ENCODE measurements around the gene KANK2. TPM values are rescaled to one million over a fixed set of nuclear protein-coding genes. Genes with fewer than 3 reads are reported as not detected.

The KANK2 gene
- total RNA-seq, 1 experiment from 2014 or later, result 0.19 TPM

DNA sequence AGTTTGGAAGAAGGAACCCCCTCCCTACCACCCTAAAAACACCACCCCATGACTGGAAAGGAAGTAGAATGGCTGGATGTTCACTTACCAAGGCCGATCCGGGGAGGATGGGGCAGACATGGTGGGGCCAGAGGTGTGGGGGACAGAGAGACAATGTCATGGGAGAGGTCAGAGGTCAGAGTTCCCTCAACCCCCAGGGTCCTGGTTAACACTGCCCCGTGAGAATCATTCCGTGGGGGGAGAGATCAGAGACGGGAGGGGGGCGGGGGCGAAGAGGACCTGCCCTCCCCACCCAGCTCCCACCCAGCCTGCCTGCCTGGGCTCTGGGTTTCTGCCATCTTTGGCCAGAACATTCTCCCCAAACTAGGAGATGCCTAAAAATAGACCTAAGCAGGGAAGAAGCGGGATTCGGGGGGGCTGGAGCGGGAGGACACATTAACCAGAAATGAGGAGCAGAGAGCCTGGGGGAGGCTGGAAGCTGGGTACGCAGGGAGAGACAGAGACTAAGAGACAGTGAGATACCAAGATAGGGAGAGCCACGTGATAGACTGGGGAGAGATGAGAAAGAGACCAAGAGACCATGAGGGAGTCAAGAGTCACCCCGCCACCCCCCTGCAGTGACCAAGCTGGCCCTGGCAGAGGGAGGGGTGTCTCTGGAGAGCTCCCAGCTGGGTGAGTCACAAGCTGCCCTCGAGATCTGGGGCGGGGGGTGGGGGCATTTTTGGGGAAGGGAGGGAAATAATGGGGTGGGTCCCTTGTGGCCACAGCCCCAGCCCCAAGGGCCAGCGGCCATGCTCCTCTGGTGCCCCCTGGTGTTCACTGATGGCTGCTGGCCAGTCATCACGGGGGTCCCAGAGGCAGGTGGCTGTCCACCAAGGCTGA lies 6.1 kb upstream of the KANK2 start:
- Histone ChIP-seq H3K36me3 (ENCODE audit: insufficient read depth, low read length) (no peaks in the 10 kb centered on the region), H3K79me2 (ENCODE audit: low read length) (no peaks in the 10 kb centered on the region), H3K9ac (ENCODE audit: low read length) (no peak overlapping the region), H4K20me1 (ENCODE audit: insufficient read depth, low read depth, low read length) (no peaks in the 10 kb centered on the region), H3K9me2 (replicated peaks; ENCODE audit: insufficient read depth, low read length) (no peaks in the 10 kb centered on the region), H3K27ac (ENCODE audit: low read length) (no peak overlapping the region), H3K9me3 (ENCODE audit: low read length) (no peaks in the 10 kb centered on the region), H3K27me3 (ENCODE audit: low read length) (no peaks in the 10 kb centered on the region), H3K4me2 (ENCODE audit: low read depth, low read length, poor library complexity, severe bottlenecking) (no peak overlapping the region), H3K4me3 (ENCODE audit: low read length) (no peak overlapping the region), H2AFZ (ENCODE audit: low read length) (no peak overlapping the region), H3K4me1 (ENCODE audit: low read length) (peaks cover 5% of the 10 kb centered on the region; the same call in 1 of the 2 replicates)
- peak; percentile 72 for DNase-seq

DNA sequence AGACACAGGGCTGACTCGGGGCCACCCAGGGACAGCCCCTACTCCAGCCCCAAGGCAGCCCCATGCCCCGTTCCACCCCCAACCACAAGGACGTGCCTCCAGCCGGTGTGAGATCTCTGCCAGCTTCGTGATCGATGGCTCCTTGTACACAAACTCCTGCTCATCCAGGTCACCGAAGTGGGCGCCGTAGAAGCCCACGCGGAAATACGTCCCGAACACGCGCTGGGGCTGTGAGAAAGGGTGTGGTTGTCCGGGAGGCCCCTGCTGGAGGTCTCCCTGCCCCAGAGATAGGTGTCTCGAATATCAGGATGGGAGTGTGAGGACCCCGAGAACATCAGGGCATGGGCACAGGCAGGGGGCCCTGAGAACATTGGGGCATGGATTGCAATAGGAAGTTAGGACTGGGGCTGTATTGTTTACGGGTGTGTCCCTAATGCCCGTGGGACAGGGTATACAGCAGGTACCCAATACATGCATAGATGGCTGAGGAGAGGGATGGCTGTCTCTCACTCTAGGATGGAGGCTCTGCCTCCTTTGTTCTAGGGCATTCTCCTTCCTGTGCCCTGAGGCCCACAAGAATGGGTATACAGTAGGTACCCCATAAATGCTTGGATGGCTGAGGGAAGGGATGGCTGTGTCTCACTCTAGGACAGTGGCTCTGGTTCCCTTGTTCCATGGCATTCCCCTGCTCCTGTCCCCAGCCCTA lies 5.3 kb upstream of the KANK2 start:
- Histone ChIP-seq H3K27me3 (ENCODE audit: low read length) (no peaks in the 10 kb centered on the region), H3K4me3 (ENCODE audit: low read length) (no peak overlapping the region), H3K4me1 (ENCODE audit: low read length) (peaks cover 8% of the 10 kb centered on the region; the same call in 1 of the 2 replicates), H3K9me3 (ENCODE audit: low read length) (no peaks in the 10 kb centered on the region), H3K9me2 (replicated peaks; ENCODE audit: insufficient read depth, low read length) (no peaks in the 10 kb centered on the region), H3K27ac (ENCODE audit: low read length) (no peak overlapping the region), H3K36me3 (ENCODE audit: insufficient read depth, low read length) (no peaks in the 10 kb centered on the region), H4K20me1 (ENCODE audit: insufficient read depth, low read depth, low read length) (no peaks in the 10 kb centered on the region), H3K79me2 (ENCODE audit: low read length) (no peaks in the 10 kb centered on the region), H3K9ac (ENCODE audit: low read length) (no peak overlapping the region), H3K4me2 (ENCODE audit: low read depth, low read length, poor library complexity, severe bottlenecking) (no peak overlapping the region), H2AFZ (ENCODE audit: low read length) (no peak overlapping the region)
- no peak for DNase-seq

DNA sequence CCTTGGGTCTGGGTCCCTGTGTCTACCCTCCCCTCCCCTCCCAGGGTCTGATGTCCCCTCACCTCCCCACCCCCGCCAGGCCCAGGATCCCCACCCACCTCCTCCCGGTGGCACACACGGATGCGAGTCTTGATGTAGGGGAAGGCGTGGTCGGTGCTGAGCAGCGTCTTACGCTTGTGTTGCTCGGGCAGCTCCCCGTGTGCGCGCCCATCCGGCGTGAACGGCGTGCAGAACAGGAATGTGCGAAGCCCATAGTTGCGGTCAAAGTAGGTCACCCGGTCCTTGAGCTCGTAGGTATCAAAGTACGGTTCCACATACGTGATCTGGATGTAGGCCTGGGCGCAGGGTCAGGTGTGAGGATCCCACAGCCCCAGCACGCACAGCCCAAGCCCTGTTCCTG lies 4.4 kb upstream of the KANK2 start:
- H3K27me3 ChIP-seq (ENCODE audit: low read length), result no peaks in the 10 kb centered on the region
- no peaks in the 10 kb centered on the region for H3K36me3 ChIP-seq (ENCODE audit: insufficient read depth, low read length)
- no peaks in the 10 kb centered on the region for H3K9me2 ChIP-seq (replicated peaks; ENCODE audit: insufficient read depth, low read length)
- no peak for DNase-seq
- H3K4me3 ChIP-seq (ENCODE audit: low read length), result no peak overlapping the region
- no peak overlapping the region for H3K4me2 ChIP-seq (ENCODE audit: low read depth, low read length, poor library complexity, severe bottlenecking)
- H2AFZ ChIP-seq (ENCODE audit: low read length), result no peak overlapping the region
- H4K20me1 ChIP-seq (ENCODE audit: insufficient read depth, low read depth, low read length), result no peaks in the 10 kb centered on the region
- H3K9me3 ChIP-seq (ENCODE audit: low read length), result no peaks in the 10 kb centered on the region
- H3K9ac ChIP-seq (ENCODE audit: low read length), result no peak overlapping the region
- peaks cover 13% of the 10 kb centered on the region for H3K4me1 ChIP-seq (ENCODE audit: low read length)
- H3K79me2 ChIP-seq (ENCODE audit: low read length), result no peaks in the 10 kb centered on the region
- no peak overlapping the region for H3K27ac ChIP-seq (ENCODE audit: low read length)

DNA sequence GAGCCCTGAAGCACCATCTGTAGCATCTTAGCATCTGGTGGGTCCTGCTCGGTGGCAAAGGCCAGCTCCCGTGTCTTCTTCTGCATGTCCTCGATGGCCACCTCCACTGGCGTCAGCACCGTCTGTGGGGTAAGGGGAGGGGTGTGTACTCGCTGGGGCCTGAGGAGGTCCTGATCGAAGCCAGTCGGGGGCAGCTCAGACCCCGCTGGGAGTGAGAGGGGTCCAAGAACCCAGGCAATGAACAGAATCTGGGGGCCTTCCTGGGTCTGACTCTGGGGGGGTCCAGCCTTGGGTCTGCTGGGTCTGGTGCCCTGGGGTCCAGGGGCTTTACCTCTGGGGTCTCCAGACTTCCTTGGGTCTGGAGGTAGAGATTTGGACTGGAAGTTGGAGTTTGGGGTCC lies 3.6 kb upstream of the KANK2 start:
- Histone ChIP-seq H3K9me3 (ENCODE audit: low read length) (no peaks in the 10 kb centered on the region), H3K79me2 (ENCODE audit: low read length) (no peaks in the 10 kb centered on the region), H3K36me3 (ENCODE audit: insufficient read depth, low read length) (no peaks in the 10 kb centered on the region), H4K20me1 (ENCODE audit: insufficient read depth, low read depth, low read length) (no peaks in the 10 kb centered on the region), H3K4me2 (ENCODE audit: low read depth, low read length, poor library complexity, severe bottlenecking) (no peak overlapping the region), H2AFZ (ENCODE audit: low read length) (no peak overlapping the region), H3K4me3 (ENCODE audit: low read length) (no peak overlapping the region), H3K27me3 (ENCODE audit: low read length) (no peaks in the 10 kb centered on the region), H3K9me2 (replicated peaks; ENCODE audit: insufficient read depth, low read length) (no peaks in the 10 kb centered on the region), H3K4me1 (ENCODE audit: low read length) (peaks cover 16% of the 10 kb centered on the region), H3K9ac (ENCODE audit: low read length) (no peak overlapping the region), H3K27ac (ENCODE audit: low read length) (no peak overlapping the region)
- DNase-seq, result no peak

DNA sequence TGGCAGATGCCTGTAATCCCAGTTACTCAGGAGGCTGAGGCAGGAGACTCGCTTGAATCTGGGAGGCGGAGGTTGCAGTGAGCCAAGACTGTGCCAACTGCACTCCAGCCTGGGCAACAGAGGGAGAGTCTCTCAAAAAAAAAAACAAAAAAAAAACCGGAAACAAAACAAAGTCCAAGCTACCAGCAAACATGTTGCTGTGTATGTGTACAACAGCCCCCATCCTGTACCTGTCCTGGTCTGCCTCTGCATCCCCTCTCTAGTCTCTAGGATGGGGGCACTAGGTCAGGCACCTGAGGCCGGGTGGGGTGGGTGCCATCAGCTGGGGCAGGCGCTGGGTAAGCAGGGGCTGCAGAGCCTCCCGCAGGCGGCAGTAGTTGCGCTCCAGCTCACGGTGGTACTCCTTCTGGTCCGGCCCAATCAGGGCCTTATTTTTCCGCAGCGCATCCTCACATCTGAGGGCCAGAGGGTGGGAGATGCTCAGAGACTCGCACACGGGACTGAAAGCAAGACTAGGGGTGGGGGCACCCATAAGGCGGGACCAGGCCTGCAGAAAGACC lies 2.8 kb upstream of the KANK2 start:
- no peak overlapping the region for H3K9ac ChIP-seq (ENCODE audit: low read length)
- no peaks in the 10 kb centered on the region for H3K36me3 ChIP-seq (ENCODE audit: insufficient read depth, low read length)
- H3K9me3 ChIP-seq (ENCODE audit: low read length), result no peaks in the 10 kb centered on the region
- no peak for DNase-seq
- no peaks in the 10 kb centered on the region for H3K9me2 ChIP-seq (replicated peaks; ENCODE audit: insufficient read depth, low read length)
- no peaks in the 10 kb centered on the region for H3K27me3 ChIP-seq (ENCODE audit: low read length)
- no peak overlapping the region for H3K4me2 ChIP-seq (ENCODE audit: low read depth, low read length, poor library complexity, severe bottlenecking)
- H3K4me1 ChIP-seq (ENCODE audit: low read length), result peaks cover 16% of the 10 kb centered on the region
- H4K20me1 ChIP-seq (ENCODE audit: insufficient read depth, low read depth, low read length), result no peaks in the 10 kb centered on the region
- H3K4me3 ChIP-seq (ENCODE audit: low read length), result no peak overlapping the region
- no peak overlapping the region for H2AFZ ChIP-seq (ENCODE audit: low read length)
- H3K79me2 ChIP-seq (ENCODE audit: low read length), result no peaks in the 10 kb centered on the region
- no peak overlapping the region for H3K27ac ChIP-seq (ENCODE audit: low read length)

DNA sequence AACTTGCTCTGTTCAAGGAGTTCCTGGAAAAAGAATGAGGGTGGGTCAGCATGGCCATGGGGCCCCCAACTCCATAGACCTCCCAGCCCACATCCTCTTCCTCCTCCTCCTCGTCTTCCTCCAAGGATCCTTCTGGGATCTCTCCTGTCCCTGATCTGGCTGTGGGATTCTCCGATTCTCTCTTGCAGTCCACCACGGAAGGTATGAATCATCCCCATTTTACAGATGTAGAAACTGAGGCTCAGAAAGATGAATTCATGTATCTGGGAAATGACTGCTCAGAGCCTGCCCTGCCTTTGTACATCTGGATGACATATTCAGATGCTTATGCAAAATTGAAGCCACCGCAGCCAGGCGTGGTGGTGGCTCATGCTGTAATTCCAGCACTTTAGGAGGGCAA lies 2.2 kb upstream of the KANK2 start:
- Histone ChIP-seq H2AFZ (ENCODE audit: low read length) (no peak overlapping the region), H3K4me3 (ENCODE audit: low read length) (no peak overlapping the region), H3K79me2 (ENCODE audit: low read length) (no peaks in the 10 kb centered on the region), H3K27ac (ENCODE audit: low read length) (no peak overlapping the region), H3K36me3 (ENCODE audit: insufficient read depth, low read length) (no peaks in the 10 kb centered on the region), H3K4me1 (ENCODE audit: low read length) (peaks cover 16% of the 10 kb centered on the region), H3K9ac (ENCODE audit: low read length) (no peak overlapping the region), H4K20me1 (ENCODE audit: insufficient read depth, low read depth, low read length) (no peaks in the 10 kb centered on the region), H3K27me3 (ENCODE audit: low read length) (no peaks in the 10 kb centered on the region), H3K9me2 (replicated peaks; ENCODE audit: insufficient read depth, low read length) (no peaks in the 10 kb centered on the region), H3K4me2 (ENCODE audit: low read depth, low read length, poor library complexity, severe bottlenecking) (no peak overlapping the region), H3K9me3 (ENCODE audit: low read length) (no peaks in the 10 kb centered on the region)
- no peak for DNase-seq

DNA sequence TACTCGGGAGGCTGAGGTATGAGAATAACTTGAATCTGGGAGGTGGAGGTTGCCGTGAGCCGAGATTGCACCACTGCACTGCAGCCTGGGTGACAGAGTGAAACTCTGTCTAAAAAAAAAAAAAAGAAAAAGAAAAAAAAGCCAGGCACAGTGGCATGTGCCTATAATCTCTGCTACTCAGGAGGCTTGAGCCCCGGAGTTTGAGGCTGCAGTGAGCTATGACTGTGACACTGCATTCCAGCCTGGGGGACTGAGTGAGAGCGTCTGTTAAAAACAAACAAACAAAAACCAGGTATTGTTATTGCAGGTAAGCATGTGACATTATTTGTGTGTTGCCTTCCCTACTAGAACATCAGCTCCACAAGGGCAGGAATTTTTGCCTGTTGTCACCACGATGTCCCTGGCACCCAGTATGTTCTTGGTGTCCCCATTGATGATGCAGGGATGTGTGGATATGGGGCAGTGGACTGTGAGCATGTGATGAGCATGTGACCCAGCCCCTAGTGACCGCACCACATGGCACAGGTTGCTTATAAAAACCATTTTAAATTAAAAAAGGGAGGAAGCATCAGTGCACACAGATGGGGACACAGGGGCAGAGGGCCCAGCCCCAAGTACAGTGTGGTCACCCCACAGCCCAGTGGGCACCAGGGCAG lies 1.6 kb upstream of the KANK2 start:
- Histone ChIP-seq H3K9me2 (replicated peaks; ENCODE audit: insufficient read depth, low read length) (no peaks in the 10 kb centered on the region), H3K27ac (ENCODE audit: low read length) (no peak overlapping the region), H3K79me2 (ENCODE audit: low read length) (no peaks in the 10 kb centered on the region), H3K4me3 (ENCODE audit: low read length) (no peak overlapping the region), H3K27me3 (ENCODE audit: low read length) (no peaks in the 10 kb centered on the region), H2AFZ (ENCODE audit: low read length) (no peak overlapping the region), H3K36me3 (ENCODE audit: insufficient read depth, low read length) (no peaks in the 10 kb centered on the region), H4K20me1 (ENCODE audit: insufficient read depth, low read depth, low read length) (no peaks in the 10 kb centered on the region), H3K4me1 (ENCODE audit: low read length) (peaks cover 16% of the 10 kb centered on the region), H3K9ac (ENCODE audit: low read length) (no peak overlapping the region), H3K9me3 (ENCODE audit: low read length) (no peaks in the 10 kb centered on the region), H3K4me2 (ENCODE audit: low read depth, low read length, poor library complexity, severe bottlenecking) (no peak overlapping the region)
- DNase-seq, result no peak

DNA sequence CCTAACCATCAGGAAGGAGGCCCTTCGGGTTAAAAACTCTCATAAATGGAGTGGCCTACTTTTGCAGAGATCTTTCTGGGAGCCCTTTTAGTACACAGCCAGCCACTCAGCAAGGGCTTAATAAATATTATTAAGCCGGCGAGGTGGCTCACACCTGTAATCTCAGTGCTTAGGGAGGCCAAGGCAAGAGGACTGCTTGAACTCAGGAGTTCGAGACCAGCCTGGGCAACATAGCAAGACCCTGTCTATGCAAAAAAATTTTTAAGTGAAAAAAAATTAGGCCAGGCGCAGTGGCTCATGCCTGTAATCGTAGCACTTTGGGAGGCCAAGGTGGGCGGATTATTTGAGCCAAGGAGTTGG lies 810 bp upstream of the KANK2 start:
- H3K9ac ChIP-seq (ENCODE audit: low read length), result peak overlapping the region; percentile 65; the same call in 1 of the 2 replicates
- H3K4me3 ChIP-seq (ENCODE audit: low read length), result peak overlapping the region; percentile 68; the same call in 1 of the 2 replicates
- H3K4me2 ChIP-seq (ENCODE audit: low read depth, low read length, poor library complexity, severe bottlenecking), result peak overlapping the region; percentile 78
- no peaks in the 10 kb centered on the region for H3K9me3 ChIP-seq (ENCODE audit: low read length)
- H3K9me2 ChIP-seq (replicated peaks; ENCODE audit: insufficient read depth, low read length), result no peaks in the 10 kb centered on the region
- H3K27me3 ChIP-seq (ENCODE audit: low read length), result no peaks in the 10 kb centered on the region
- H3K27ac ChIP-seq (ENCODE audit: low read length), result no peak overlapping the region
- H3K79me2 ChIP-seq (ENCODE audit: low read length), result no peaks in the 10 kb centered on the region
- no peak for DNase-seq
- peak overlapping the region; percentile 64; the same call in 1 of the 2 replicates for H2AFZ ChIP-seq (ENCODE audit: low read length)
- H3K36me3 ChIP-seq (ENCODE audit: insufficient read depth, low read length), result no peaks in the 10 kb centered on the region
- H3K4me1 ChIP-seq (ENCODE audit: low read length), result peaks cover 12% of the 10 kb centered on the region
- no peaks in the 10 kb centered on the region for H4K20me1 ChIP-seq (ENCODE audit: insufficient read depth, low read depth, low read length)

Measured in Karpas-422 (cell line).